8988T (cell line): ENCODE measurements around the gene MYADML2.
"Not testable (repeated sequence)": the region's sequence is repeated elsewhere in the genome, so short reads cannot be mapped to it uniquely, and the experiment has no call there.

Experiments
- DNase-seq: peaks from one replicate; pipeline ENCODE4 v3.0.0; 2011

The MYADML2 gene

DNA sequence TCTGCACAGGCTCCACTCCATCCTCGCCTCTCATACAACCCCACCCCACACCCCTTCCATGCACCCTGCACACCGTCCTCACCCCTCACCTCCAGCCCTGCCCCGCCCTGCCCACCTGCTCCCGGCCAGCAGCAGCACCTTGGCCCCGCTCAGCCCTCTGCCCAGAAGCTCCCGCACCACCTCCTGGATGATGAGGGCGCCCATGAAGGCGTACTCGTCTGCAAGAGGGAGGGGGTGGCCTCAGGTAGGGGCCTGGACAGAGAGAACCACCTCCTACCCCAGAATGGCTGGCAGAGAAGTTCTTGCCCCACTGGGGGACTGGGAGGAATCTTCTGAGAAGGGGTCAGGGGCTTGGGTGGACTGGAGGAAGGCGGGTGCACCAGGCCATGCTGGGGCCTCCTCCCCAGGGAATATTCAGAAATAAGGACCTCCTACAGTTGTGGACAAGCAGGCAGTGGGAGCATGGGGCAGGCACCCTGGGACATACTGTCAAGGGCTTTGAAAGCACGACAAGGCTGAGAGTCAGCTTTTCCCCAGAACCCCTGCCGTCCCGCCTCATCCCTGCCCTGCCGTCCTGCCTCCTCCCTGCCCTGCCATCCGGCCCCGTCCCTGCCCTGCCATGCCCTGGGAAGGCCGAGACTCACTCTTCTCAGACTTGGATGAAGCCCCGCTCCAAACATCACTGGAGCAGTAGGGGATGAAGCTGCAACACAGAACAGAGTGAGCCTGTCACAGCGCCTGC lies 10.8 kb upstream of the MYADML2 start:
- DNase-seq = no peak

DNA sequence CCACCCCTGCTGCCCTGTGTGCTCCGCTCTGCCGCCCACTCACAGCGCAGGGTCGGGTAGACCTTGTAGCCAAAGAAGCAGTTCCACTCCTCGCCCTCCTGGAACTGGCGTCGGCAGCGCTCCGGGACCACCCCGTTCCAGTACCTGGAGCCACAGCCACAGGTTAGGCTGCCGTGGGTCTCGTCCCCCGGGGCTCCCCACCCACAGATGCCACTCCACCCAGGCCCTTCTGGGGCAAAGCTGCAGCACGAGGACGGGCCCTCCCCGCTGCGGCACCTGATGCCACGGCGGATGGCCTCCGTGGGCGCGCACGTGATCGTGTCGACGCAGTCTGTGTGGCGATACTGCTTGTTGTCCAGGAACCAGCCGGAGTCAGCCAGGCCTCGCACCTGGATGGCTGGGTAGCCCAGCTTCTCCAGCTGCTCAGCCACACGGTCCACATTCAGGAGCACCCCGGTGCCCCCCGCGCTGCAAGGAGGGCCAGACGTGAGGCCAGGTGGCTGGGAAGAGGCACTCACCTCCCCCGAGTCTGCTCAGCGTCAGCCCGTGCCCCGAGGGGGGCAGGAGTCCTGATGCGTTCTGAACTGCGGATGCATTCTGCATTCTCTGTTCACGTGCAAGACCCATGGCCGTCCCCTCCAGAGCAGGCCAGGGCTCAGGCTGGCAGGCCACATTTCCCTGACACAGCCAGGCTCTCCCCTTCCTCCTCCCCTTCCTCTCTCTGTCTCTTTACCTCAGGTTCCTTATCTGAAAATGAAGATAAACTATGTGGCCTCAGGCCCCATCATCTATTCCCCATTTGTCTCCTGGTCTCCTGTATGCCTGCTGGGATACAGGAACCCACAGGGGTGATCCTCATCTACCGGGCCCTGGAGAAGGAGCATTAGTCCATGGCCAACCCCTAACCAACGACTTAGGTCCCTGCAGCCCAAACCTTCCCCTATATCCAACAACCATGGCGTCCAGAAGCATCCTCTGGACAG lies 9.9 kb upstream of the MYADML2 start:
- DNase-seq = no peak

DNA sequence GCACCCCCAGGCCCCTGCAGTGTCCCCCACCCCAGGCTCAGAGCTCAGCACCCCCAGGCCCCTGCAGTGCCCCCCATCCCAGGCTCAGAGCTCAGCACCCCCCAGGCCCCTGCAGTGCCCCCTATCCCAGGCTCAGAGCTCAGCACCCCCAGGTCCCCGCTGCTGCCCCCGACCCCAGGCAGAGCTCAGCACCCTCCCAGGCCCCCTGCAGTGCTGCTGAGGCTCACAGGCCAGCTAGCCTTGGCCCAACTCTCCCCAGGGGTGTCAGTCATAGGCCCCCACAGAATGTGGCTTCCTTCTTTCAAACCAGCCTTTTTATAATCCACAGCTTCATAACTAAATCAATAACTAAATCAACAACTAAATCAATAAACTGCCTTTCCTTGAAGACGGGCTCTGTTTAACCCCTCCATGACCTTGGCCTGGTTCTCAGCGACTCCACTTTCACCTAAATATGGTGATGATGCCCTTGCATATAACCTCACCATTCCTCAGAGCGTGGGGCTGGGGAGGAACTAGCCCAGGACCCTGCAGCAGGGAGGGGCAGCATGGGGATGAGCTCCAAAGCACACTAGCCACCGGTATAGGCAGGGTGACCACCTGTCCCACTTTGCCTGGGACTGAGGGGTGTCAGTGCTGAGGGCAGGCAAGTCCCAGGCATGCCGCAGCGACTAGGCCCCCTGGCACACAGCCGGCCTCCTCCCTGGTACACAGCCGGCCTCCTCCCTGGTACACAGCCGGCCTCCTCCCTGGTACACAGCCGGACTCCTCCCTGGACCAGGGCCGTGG lies 8.9 kb upstream of the MYADML2 start:
- no peak for DNase-seq

DNA sequence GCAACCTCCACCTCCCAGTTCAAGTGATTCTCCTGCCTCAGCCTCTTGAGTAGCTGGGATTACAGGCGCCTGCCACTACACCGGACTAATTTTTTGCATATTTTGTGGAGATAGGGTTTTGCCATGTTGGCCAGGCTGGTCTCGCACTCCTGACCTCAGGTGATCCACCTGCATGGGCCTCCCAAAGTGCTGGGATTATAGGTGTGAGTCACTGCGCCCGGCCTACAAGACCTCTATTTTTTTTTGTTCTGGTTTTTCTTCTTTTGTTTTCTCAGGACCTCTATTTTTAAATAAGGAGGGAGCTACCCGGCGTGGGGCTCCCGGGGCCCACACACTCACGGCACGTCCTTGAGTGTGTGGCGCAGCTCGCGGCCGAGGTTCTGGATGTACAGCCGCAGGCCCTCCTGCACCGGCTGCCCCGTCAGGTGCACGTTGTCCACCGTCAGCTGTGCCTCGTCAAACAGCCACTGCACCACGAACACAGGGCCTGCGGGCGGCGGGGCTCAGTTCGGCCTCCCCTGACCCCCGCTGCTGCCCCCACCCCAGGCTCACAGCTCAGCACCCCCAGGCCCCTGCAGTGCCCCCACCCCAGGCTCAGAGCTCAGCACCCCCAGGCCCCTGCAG lies 8.1 kb upstream of the MYADML2 start:
- DNase-seq = no peak

DNA sequence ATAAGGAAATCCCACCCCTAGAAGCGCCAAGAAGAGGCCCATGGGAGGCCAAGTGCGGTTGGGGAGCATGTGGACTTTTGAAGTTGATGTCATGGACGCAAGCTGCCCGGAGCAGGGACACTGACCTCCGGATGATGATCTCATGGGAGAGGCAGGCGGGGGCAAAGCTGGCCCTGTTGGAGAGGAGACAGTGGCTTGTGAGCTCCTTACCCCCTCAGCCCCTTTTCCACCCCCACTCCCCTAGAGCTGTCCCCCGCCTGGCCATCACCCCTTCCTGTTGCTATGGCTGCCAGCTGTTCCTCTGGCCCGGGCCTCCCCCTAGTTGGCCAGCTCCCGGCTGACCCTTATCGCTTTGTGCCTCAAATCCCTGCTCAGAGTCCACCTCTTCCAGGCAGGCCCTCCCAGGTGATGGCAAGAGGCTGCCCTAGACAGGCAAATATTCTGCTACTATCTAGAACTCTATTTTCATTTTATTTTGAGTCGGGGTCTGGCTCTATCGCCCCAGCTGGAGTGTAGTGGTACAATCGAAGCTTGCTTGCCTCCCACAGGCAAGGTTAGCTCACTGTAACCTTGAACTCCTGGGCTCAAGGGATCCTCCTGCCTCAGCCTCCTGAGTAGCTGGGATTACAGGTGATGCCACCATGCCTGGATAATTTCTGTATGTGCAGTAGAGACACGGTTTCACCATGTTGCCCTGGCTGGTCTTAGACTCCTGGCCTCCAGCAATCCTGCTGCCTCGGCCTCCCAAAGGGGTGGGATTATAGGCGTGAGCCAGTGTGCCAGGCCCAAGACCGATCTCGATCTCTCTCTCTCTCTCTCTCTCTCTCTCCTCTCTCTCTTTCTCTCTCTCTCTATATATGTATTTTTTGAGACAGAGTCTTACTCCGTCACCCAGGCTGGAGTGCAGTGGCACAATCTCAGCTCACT lies 7.4 kb upstream of the MYADML2 start:
- no peak for DNase-seq

DNA sequence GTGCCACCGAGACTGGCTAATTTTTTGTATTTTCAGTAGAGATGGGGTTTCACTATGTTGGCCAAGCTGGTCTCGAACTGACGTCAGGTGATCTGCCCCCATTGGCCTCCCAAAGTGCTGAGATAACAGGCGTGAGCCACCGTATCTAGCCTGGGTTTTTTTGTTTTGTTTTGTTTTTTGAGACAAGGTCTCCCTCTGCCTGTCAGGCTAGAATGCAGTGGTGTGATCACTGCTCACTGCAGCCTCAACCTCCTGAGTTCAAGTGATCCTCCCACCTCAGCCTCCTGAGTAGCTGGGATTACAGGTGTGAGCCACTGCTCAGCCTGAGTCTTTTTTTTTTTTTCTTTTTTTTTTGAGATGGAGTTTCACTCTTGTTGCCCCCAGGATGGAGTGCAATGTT lies 6.4 kb upstream of the MYADML2 start:
- DNase-seq = not testable (repeated sequence)

DNA sequence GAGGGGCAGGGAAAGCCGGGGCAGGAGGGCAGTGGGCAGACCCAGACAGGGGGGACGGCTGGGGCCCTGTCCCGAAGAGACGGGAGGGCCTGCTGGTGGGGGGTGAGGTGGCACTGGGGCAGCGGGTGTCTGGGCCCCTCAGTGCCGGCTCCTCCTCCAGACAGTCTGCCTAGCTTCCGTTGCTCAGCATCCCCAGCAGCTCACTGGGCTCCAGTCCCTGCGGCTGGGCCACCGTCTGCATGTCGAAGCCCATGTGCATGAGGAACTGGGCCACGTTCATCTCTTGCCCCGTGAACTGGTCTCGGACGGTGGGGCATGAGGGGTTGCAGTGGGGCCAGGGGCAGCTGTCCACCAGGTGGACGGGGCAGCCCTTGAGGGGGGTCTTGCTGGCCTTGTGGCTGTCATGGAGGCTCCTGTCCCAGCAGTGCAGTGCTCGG lies 5.8 kb upstream of the MYADML2 start:
- no peak for DNase-seq

DNA sequence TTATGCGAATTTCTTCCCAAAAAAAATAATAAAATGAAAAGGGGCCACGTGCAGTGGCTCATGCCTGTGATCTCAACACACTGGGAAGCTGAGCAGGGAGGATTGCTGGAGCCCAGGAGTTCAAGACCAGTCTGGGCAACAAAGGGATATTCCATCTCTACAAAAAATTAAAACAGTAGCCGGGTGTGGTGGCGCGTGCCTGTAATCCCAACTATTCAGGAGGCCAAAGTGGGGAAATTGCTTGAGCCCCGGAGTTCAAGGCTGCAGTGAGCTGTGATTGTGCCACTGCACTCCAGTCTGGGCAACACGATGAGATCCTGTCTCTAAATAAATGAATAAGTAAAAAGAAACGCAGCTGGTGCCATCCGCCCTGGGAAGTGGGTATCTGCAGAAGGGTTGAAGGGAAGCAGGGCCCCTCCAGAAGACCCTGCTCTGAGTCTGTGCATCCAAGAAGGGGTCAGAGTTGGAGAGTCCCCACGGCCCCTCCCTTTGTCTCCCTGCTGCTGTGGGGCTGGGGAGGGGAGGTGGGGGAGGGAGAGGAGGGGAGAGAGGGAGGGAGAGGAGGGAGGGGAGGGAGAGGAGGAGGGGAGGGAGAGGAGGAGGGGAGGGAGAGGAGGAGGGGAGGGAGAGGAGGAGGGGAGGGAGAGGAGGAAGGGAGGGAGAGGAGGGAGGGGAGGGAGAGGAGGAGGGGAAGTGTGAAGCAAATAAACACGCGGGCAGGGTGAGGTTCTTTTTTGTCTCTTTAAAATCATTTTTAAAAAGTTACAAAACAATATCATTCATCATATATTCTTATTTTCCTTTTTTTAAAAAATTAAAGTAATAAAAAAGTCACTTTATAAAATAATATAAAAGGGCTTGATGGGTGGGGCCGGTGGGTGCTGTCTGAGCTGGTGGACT lies 5.0 kb upstream of the MYADML2 start:
- no peak for DNase-seq

DNA sequence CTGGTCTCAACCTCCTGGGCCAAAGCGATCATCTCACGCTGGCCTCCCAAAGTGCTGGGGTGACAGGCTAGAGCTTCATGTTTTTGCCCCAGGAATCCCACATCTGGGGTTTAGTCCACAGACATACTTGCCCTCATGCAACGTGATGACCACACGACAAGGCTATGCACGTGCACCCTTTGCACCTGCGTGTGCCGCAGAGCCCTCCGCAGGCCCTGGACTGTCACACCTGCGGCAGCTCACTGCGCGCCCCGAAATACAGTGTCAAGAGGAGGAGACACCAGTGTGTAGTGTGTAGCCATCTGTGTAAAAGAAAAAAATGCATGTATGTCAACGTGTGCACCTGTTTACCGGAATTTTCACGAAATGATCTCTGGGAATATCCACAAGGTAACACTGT lies 3.5 kb upstream of the MYADML2 start:
- no peak for DNase-seq

DNA sequence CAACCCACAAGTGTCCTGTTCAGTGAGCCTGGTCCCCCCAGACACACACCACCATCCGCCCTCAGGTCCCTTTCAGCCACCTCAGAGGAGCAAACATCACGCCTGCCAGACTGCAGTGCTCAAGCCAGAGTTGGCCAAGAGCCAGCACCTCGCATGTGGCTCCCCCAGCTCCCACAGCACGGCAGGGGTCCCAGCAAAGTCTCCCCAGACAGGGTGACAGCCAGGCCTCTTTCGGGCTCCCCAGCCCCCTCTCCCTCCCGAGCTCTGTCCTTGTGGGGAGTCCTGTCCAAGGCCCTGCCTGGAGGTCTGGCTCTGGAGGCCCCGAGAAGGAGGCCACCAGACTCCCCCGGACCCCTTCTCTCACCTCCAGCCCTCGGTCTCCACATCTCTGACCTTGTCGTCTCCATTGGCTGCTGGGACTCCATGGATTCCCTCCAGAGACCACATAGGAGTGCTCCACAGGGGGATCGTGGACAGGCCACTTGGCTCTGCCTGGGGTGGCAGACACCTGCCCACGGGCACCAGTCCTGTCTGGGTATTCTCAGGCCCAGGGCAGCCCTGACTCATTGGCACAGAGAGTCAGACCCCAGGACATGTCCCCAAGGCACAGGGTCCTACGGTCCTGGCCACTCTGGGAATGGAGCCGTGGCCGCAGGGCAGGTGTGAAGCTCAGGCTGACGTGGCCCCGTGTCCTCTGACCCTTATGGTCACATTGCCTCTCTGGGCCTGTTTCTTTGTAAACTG lies 1.8 kb upstream of the MYADML2 start:
- DNase-seq = no peak

DNA sequence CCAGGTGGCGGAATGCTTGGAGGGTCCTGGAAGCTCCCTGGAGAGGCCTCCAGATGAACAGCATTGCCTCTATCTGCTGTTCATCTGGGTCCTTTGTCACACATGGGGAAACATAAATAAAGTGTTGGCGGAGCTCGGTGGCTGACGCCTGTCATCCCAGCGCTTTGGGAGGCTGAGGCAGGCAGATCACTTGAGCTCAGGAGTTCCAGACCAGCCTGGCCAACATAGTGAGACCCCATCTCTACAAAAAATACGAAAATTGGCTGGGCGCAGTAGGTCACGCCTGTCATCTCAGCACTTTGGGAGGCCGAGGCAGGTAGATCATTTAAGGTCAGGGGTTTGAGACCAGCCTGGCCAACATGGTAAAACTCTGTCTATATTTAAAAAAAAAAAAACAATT lies 2.2 kb downstream of the MYADML2 start:
- no peak for DNase-seq

DNA sequence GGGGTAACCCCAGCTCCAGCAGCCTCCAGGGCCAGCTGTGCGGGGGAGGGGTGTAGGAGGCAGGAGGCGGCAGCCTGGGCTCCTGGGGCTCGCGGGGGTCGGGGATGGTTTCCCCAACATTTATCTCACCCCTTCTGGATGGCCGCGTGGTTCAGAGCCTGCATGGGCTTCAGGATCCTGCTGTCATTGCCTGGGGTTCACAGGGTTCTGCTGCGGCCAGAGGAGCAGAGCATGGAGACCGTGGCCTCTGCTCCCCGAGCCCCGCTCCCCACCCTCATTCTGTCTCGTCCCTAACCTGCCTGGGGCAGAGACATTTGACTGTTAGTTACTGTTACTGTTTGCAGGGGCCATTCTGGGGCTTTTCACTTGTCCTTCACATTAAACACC lies 4.9 kb downstream of the MYADML2 start:
- DNase-seq = no peak

DNA sequence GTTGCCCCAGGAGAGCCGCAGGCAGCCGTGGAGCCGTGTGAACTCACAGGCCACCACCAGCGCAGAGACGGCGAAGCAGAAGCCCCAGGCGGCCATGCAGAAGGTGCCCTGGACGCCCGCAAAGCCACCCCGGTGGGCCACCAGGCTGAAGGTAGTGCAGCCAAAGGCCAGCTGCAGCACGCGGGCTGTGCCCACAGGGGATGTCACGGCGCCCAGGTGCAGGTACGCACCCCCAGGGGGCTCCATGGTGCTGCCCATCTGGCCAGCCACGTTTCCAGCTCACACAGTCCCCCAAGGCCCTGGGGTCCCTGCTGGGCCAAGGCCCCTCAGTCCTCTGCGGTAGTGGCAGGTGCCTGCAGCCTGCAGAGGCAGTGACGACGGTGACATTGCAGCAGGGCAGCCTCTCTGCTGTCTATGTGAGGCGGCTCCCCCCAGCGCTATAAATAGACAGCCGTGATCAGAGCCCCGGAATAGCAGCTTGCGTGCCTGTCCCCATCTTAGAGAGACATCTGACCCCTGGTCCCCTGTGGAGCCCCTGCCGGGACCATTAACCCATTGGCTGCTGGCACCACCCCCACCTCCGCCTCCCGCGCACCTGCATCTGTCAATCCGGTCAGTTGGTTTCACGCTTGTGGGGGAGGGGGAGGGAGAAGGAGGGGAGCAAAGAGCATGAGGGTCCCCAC lies 5.4 kb downstream of the MYADML2 start:
- no peak for DNase-seq

DNA sequence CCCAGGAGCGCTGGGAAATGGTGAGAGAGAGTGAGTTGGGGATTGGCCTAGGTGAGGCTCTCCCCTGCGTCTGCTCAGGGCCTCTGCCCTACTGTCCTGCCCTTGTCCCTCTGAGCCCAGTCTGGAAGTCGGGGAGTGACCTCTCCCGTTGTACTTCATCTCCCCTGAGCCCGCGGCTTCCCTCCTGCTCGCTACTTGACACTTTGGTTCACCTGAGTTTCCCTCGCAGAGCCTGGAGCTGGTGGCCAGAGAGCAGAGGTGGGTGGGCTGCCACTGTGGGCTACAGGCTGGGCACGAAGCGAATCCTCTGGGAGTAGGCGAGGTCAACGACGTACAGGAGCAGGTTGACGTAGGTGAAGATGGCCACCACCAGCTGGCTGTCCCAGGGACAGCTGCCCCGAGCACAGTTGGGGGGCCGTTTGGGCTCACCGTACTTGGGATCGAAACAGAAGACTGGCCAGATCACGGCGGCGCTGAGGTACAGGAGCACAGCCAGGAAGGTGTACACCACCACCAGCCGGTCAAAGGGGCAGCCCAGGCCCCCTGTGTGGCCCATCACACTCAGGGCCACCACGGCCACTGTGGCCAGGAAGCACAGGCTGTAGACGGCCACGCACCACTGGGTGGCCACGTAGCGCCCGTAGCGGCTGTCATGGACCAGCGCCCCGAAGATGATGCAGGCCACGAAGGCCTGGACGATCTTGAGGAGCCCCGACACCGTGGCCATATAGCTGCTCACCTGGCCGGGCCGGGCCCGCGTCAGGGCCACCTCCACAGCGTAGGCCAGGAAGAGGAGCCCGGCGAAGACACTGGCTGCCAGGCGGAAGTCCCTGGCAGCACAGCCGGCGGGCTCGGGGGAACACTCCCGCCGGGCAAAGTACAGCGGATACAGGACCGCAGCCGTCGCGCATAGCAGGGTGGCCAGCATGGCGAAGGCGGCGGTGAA lies 6.2 kb downstream of the MYADML2 start:
- DNase-seq = no peak

DNA sequence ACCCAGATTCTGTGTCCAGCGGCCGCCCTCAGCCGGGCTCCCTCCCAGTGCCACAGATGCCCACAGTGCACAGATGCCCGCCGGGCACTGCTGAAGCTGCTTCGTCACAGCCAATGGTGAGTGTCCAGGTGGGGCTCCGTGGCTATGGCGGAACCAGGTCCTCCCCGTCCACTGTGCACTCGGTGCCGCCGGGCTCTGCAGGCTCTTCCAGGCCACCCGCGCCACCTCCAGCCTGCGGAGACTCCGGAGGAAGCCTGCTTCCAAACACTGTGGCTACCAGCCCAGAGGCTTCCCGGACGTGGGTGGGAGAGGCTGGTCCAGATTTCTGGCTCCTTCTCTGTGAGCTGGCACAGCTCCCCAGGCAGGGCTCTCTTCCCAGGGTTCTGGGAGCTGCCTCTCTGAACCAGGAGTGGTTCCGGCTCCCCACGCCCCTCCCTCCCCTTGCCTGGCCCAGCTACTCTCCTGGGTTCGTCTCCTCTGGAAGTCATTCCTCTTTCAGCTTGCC lies 7.1 kb downstream of the MYADML2 start:
- DNase-seq = no peak

DNA sequence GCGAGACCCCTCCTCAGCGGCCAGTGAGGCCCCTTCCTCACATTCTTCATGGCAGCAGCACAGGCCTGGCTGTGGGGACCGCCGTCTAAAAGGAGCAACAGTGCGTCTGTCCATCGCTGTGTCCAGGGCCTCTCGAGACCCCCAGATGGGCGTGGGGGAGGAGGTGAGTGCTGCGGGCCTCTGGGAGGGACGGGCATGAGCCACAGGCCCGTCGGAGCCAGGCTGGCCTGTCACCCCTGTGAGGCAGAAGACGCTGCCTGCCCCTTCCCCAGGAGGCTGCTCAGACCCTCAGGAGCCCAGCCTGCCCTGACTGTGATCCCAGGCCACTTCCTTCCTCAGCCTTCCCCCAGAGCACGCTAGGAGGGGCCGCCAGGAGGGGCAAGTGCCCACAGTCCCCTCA lies 7.8 kb downstream of the MYADML2 start:
- DNase-seq = no peak

DNA sequence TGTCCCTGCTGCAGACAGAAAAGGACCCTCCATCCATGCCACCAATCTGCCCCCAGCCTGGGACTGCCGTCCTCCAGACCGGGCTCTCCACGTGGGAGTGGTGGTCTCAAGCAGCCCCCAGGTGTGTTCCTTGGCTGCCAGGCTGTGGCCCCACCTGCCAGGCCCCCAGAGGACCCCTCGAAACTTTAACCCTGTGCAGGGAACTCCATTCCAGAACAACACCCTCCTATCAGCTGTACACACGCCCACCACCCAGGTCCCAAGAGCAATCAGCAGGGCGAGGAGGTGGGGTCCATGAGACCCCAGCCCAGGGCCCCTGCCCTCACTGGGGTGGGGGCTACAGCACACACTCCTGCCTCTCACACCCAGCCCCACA lies 11.3 kb downstream of the MYADML2 start:
- DNase-seq = no peak
